Tibial nerve (tissue), 3 donors: ENCODE data around the gene JMJD1C.
A peak's percentile ranks its signal among the peaks of the same experiment; 100 is the strongest.

Experiments used
- CTCF ChIP-seq, 5 experiments: fragments of 200-600 bp in 3 of 5; fragments of 450-650 bp in 2 of 5; sonication (generic) in 3 of 5; IDR thresholded peaks; one replicate each; pipeline ENCODE4 v1.5.1; 2016 to 2019; ENCODE audit warnings: antibody characterized with exemption in 5 of 5, mild to moderate bottlenecking in 3 of 5, moderate library complexity in 2 of 5
- POLR2A ChIP-seq, 2 donors: fragments of 450-650 bp; IDR thresholded peaks; one replicate each; pipeline ENCODE4 v1.6.1; 2017; ENCODE audit warnings: antibody characterized with exemption in 2 of 2, mild to moderate bottlenecking in 2 of 2, moderate library complexity in 2 of 2

GRCh38 chr10:63217120-63217605, 248.6 kb downstream of the JMJD1C start:
- TF ChIP-seq CTCF (IDR thresholded peaks at IDR 0.05) (peak; percentile 57 to 74 (median 66)), POLR2A (IDR thresholded peaks at IDR 0.05) (no peak)
